Transverse colon (tissue), 4 donors: ENCODE results near the gene POLG.

Experiments
- CTCF ChIP-seq, 5 experiments: fragments of 200-600 bp in 3 of 5; fragments of 450-650 bp in 2 of 5; sonication (generic) in 3 of 5; IDR thresholded peaks; 1 replicate in 2 of 5; 2 replicates in 3 of 5; pipeline ENCODE4 v1.5.1; 2016 to 2017; ENCODE audit warnings: antibody characterized with exemption in 5 of 5, inconsistent platforms in 3 of 5, mild to moderate bottlenecking in 2 of 5, moderate library complexity in 1 of 5
- EP300 ChIP-seq: sonication (generic); formaldehyde crosslinking; IDR thresholded peaks from one replicate; pipeline ENCODE4 v1.6.1; 2017; ENCODE audit warnings: antibody characterized with exemption, low read depth
- POLR2A ChIP-seq: fragments of 450-650 bp; IDR thresholded peaks from one replicate; pipeline ENCODE4 v1.6.1; 2016; ENCODE audit warnings: antibody characterized with exemption, mild to moderate bottlenecking, moderate library complexity
- POLR2AphosphoS5 ChIP-seq, 3 donors: sonication (generic); formaldehyde crosslinking; IDR thresholded peaks; one replicate each; pipeline ENCODE4 v1.6.1; 2016; ENCODE audit warnings: antibody characterized with exemption in 3 of 3

GRCh38 chr15:89333959-89334509, 590 bp downstream of the POLG start:
- TF ChIP-seq POLR2A (no peak), CTCF (IDR thresholded peaks at IDR 0.05) (no peak), POLR2AphosphoS5 (IDR thresholded peaks at IDR 0.05) (no peak), EP300 (no peak)
